K562 (cell line): Measurements from ENCODE around the gene NOD2. TPM values are rescaled to one million over a fixed set of nuclear protein-coding genes. Genes with fewer than 3 reads are reported as not detected.

Experiments used
- ATF1 ChIP-seq, 2 experiments: fragments of 450-650 bp in 1 of 2; IDR thresholded peaks; 2 replicates each; pipeline ENCODE4 v1.6.1; 2016; ENCODE audit warnings: missing compliant biosample characterization in 1 of 2, missing genetic modification characterization in 1 of 2
- CEBPG ChIP-seq, 3 experiments: fragments of 200-800 bp in 1 of 3; sonication (Bioruptor generic) in 1 of 3; sonication (generic) in 1 of 3; formaldehyde crosslinking in 1 of 3; IDR thresholded peaks in 2 of 3; conservative IDR thresholded peaks in 1 of 3; 2 replicates each; pipeline versions ENCODE4 v1.6.1 to v1.8.0; 2016 to 2022; ENCODE audit warnings: missing compliant biosample characterization in 2 of 3, missing genetic modification characterization in 2 of 3, mild to moderate bottlenecking in 1 of 3, missing genetic modification reagents in 1 of 3
- FOXA1 ChIP-seq: fragments of 450-650 bp; IDR thresholded peaks from 2 replicates; pipeline ENCODE4 v1.6.1; 2016; ENCODE audit warnings: mild to moderate bottlenecking, borderline replicate concordance
- JUN ChIP-seq, 2 experiments: sonication (generic) in 1 of 2; formaldehyde crosslinking in 1 of 2; IDR thresholded peaks; 2 replicates each; pipeline versions ENCODE4 v1.6.1 to v1.8.0; 2012 to 2022; ENCODE audit warnings: borderline replicate concordance in 2 of 2, mild to moderate bottlenecking in 2 of 2, improper control_type of control experiment in 1 of 2, low read depth in 1 of 2, low read length in 1 of 2, missing genetic modification reagents in 1 of 2
- JUNB ChIP-seq: fragments of 450-650 bp; formaldehyde crosslinking; conservative IDR thresholded peaks from 2 replicates; pipeline ENCODE4 v1.4.0; 2020; ENCODE audit warnings: mild to moderate bottlenecking
- JUND ChIP-seq, 2 experiments: IDR thresholded peaks; 2 replicates in 1 of 2; 3 replicates in 1 of 2; pipeline ENCODE4 v1.6.1; 2011; ENCODE audit warnings: borderline replicate concordance in 2 of 2, low read depth in 2 of 2, low read length in 2 of 2, improper control_type of control experiment in 1 of 2, missing biosample characterization in 1 of 2, missing genetic modification characterization in 1 of 2, missing genetic modification reagents in 1 of 2
- XRCC3 ChIP-seq: fragments of 450-650 bp; IDR thresholded peaks from 2 replicates; pipeline ENCODE4 v1.6.1; 2017; ENCODE audit warnings: mild to moderate bottlenecking, moderate library complexity
- ZNF274 ChIP-seq: IDR thresholded peaks from 2 replicates; pipeline ENCODE4 v1.6.1; 2011; ENCODE audit warnings: low read depth, mild to moderate bottlenecking, low read length, moderate library complexity, borderline replicate concordance
- polyA plus RNA-seq, 8 experiments: library from polyadenylated mRNA; depleted of rRNA in 4 of 8; stranded (reverse) in 5 of 8; unstranded in 3 of 8; fragments of >200 nt; fragmentation: Nextera tagmentation in 2 of 8; fragmentation: Illumina TruSeq in 1 of 8; extraction: Ambion mirVana in 2 of 8; extraction: Trizol in 1 of 8; gene quantifications; 2 replicates each; pipeline versions ENCODE4 v1.2.1 to v1.2.3, GENCODE V29; 2011 to 2014; ENCODE audit warnings: inconsistent platforms in 1 of 8, missing spikeins in 1 of 8
- total RNA-seq, 7 experiments: library from RNA; depleted of rRNA in 6 of 7; stranded (reverse); fragments of >200 nt in 6 of 7; fragmentation: Illumina TruSeq in 2 of 7; extraction: Trizol in 2 of 7; gene quantifications; 2 replicates each; pipeline versions ENCODE4 v1.2.1 to v1.2.3, GENCODE V29; 2011 to 2021; ENCODE audit warnings: low replicate concordance in 1 of 7
- TF ChIP-seq, protein P1 (sequence below): fragments of 450-650 bp; IDR thresholded peaks from 2 replicates; pipeline ENCODE4 v1.6.1; 2016; ENCODE audit warnings: mild to moderate bottlenecking, moderate library complexity
- TF ChIP-seq, protein P2 (sequence below): fragments of 250-450 bp; sonication (Bioruptor Pico); IDR thresholded peaks from 2 replicates; pipeline ENCODE4 v1.4.0; 2020; ENCODE audit warnings: mild to moderate bottlenecking, moderate library complexity

Gene NOD2
- total and polyA plus RNA-seq, 9 of the 15 experiments (the other 6 are each of a cell fraction or from before 2014, with no cell fraction given): 0.04 TPM; not detected in 8

DNA sequence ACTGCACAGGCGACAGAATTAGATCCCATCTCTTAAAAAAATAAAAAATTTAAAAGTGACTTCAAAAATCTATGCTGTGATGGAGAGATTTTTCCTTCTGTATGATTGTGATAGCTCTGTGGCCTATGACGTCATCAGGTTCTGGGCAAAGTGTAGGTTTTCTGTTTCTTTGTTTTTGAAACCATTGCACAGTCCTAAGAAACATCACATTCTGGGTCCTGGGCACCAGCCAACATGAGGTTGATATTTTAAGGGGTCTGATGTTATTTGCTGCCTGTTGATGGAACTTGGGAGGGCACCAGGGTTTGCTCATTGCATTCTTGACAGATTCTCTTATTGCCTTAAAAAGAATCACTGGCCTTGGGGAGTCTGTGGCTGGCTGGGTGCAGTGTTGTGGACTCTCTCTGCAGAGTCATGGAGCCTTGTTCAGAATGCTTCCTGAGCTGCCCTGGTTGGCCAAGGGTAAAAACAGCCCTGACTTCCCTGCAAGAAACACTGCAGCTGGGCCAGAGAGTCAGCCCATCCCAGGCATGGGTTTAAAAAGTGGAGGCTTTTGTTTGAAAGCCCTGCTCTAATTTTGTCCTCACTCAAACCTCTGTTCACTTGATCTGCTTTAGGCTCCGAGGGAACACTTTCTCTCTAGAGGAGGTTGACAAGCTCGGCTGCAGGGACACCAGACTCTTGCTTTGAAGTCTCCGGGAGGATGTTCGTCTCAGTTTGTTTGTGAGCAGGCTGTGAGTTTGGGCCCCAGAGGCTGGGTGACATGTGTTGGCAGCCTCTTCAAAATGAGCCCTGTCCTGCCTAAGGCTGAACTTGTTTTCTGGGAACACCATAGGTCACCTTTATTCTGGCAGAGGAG lies 38.0 kb downstream of the NOD2 start (continued):
- TF ChIP-seq, protein P1, sequence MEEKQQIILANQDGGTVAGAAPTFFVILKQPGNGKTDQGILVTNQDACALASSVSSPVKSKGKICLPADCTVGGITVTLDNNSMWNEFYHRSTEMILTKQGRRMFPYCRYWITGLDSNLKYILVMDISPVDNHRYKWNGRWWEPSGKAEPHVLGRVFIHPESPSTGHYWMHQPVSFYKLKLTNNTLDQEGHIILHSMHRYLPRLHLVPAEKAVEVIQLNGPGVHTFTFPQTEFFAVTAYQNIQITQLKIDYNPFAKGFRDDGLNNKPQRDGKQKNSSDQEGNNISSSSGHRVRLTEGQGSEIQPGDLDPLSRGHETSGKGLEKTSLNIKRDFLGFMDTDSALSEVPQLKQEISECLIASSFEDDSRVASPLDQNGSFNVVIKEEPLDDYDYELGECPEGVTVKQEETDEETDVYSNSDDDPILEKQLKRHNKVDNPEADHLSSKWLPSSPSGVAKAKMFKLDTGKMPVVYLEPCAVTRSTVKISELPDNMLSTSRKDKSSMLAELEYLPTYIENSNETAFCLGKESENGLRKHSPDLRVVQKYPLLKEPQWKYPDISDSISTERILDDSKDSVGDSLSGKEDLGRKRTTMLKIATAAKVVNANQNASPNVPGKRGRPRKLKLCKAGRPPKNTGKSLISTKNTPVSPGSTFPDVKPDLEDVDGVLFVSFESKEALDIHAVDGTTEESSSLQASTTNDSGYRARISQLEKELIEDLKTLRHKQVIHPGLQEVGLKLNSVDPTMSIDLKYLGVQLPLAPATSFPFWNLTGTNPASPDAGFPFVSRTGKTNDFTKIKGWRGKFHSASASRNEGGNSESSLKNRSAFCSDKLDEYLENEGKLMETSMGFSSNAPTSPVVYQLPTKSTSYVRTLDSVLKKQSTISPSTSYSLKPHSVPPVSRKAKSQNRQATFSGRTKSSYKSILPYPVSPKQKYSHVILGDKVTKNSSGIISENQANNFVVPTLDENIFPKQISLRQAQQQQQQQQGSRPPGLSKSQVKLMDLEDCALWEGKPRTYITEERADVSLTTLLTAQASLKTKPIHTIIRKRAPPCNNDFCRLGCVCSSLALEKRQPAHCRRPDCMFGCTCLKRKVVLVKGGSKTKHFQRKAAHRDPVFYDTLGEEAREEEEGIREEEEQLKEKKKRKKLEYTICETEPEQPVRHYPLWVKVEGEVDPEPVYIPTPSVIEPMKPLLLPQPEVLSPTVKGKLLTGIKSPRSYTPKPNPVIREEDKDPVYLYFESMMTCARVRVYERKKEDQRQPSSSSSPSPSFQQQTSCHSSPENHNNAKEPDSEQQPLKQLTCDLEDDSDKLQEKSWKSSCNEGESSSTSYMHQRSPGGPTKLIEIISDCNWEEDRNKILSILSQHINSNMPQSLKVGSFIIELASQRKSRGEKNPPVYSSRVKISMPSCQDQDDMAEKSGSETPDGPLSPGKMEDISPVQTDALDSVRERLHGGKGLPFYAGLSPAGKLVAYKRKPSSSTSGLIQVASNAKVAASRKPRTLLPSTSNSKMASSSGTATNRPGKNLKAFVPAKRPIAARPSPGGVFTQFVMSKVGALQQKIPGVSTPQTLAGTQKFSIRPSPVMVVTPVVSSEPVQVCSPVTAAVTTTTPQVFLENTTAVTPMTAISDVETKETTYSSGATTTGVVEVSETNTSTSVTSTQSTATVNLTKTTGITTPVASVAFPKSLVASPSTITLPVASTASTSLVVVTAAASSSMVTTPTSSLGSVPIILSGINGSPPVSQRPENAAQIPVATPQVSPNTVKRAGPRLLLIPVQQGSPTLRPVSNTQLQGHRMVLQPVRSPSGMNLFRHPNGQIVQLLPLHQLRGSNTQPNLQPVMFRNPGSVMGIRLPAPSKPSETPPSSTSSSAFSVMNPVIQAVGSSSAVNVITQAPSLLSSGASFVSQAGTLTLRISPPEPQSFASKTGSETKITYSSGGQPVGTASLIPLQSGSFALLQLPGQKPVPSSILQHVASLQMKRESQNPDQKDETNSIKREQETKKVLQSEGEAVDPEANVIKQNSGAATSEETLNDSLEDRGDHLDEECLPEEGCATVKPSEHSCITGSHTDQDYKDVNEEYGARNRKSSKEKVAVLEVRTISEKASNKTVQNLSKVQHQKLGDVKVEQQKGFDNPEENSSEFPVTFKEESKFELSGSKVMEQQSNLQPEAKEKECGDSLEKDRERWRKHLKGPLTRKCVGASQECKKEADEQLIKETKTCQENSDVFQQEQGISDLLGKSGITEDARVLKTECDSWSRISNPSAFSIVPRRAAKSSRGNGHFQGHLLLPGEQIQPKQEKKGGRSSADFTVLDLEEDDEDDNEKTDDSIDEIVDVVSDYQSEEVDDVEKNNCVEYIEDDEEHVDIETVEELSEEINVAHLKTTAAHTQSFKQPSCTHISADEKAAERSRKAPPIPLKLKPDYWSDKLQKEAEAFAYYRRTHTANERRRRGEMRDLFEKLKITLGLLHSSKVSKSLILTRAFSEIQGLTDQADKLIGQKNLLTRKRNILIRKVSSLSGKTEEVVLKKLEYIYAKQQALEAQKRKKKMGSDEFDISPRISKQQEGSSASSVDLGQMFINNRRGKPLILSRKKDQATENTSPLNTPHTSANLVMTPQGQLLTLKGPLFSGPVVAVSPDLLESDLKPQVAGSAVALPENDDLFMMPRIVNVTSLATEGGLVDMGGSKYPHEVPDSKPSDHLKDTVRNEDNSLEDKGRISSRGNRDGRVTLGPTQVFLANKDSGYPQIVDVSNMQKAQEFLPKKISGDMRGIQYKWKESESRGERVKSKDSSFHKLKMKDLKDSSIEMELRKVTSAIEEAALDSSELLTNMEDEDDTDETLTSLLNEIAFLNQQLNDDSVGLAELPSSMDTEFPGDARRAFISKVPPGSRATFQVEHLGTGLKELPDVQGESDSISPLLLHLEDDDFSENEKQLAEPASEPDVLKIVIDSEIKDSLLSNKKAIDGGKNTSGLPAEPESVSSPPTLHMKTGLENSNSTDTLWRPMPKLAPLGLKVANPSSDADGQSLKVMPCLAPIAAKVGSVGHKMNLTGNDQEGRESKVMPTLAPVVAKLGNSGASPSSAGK: no peak
- TF ChIP-seq XRCC3 (no peak), ZNF274 (no peak), FOXA1 (no peak), JUN (IDR thresholded peaks at IDR 0.05; ENCODE audit: borderline replicate concordance, low read depth, low read length) (0 out of 2 replicates have a peak, but pooled peaks have one; percentile 41), JUN (CRISPR knock-in tag; IDR thresholded peaks at IDR 0.05; ENCODE audit: borderline replicate concordance) (no peak), ATF1 (CRISPR knock-in tag; IDR thresholded peaks at IDR 0.05) (no peak), ATF1 (tag; IDR thresholded peaks at IDR 0.05) (peak; percentile 82), JUND (IDR thresholded peaks at IDR 0.05; ENCODE audit: borderline replicate concordance, low read depth, low read length) (peak; percentile 51), JUND (tag; IDR thresholded peaks at IDR 0.05; ENCODE audit: borderline replicate concordance, low read depth, low read length) (peak; percentile 72; the same call in 1 of the 3 replicates), CEBPG (CRISPR knock-in tag; IDR thresholded peaks at IDR 0.05) (no peak), CEBPG (tag; conservative IDR thresholded peaks at IDR 0.05 in 1 of 2, IDR thresholded peaks at IDR 0.05 in 1 of 2) (0 out of 4 replicates have a peak, but pooled peaks of 1 of the 2 experiments have one; percentile 14), JUNB (CRISPR knock-in tag) (peak; percentile 78)
- TF ChIP-seq, protein P2, sequence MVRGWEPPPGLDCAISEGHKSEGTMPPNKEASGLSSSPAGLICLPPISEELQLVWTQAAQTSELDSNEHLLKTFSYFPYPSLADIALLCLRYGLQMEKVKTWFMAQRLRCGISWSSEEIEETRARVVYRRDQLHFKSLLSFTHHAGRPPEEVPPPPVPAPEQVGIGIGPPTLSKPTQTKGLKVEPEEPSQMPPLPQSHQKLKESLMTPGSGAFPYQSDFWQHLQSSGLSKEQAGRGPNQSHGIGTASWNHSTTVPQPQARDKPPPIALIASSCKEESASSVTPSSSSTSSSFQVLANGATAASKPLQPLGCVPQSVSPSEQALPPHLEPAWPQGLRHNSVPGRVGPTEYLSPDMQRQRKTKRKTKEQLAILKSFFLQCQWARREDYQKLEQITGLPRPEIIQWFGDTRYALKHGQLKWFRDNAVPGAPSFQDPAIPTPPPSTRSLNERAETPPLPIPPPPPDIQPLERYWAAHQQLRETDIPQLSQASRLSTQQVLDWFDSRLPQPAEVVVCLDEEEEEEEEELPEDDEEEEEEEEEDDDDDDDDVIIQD (CRISPR knock-in tag): no peak
